SK-N-SH (cell line): ENCODE measurements around the gene ELAVL2.

Source experiments
- GATA2 ChIP-seq: sonication (generic); formaldehyde crosslinking; IDR thresholded peaks from 2 replicates; pipeline ENCODE4 v1.5.0; 2020; ENCODE audit warnings: mild to moderate bottlenecking, missing genetic modification reagents
- MXI1 ChIP-seq: IDR thresholded peaks from 2 replicates; pipeline ENCODE4 v1.6.1; 2012; ENCODE audit warnings: mild to moderate bottlenecking, low read depth, low read length, improper control_type of control experiment
- POLR2AphosphoS5 ChIP-seq: IDR thresholded peaks from 2 replicates; pipeline ENCODE4 v1.6.1; 2012; ENCODE audit warnings: low read depth, low read length
- RAD21 ChIP-seq: IDR thresholded peaks from 2 replicates; pipeline ENCODE4 v1.6.1; 2012; ENCODE audit warnings: mild to moderate bottlenecking, low read length
- RFX5 ChIP-seq: IDR thresholded peaks from 2 replicates; pipeline ENCODE4 v1.6.1; 2012; ENCODE audit warnings: mild to moderate bottlenecking, improper control_type of control experiment, low read length
- SMC3 ChIP-seq: IDR thresholded peaks from 2 replicates; pipeline ENCODE4 v1.6.1; 2012; ENCODE audit warnings: low read depth, low read length, improper control_type of control experiment
- TF ChIP-seq, protein P1 (sequence below): IDR thresholded peaks from 2 replicates; pipeline ENCODE4 v1.6.1; 2012; ENCODE audit warnings: mild to moderate bottlenecking, low read depth, low read length, moderate library complexity
- TF ChIP-seq, protein P2 (sequence below): fragments of 200-600 bp; sonication (generic); IDR thresholded peaks from 2 replicates; pipeline ENCODE4 v1.6.1; 2017; ENCODE audit warnings: antibody characterized with exemption, mild to moderate bottlenecking, moderate library complexity

DNA sequence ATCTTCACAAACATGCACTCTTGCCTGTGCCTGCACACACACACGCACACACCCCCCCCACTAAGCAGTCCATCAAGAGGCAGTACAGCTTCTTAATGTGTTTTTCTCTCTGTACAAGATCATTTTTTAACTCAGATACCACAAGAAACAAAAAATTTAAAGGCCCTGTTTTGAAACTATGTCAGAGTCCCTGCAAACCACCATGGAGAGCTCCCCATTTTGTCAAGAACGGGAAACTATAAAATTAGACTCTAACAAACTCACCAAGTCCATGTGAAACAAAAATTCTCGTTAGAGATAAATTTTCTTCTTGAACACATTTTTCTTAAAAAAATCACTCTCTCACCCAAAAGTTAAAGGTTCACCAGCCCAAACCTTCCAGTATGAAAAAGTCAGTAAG is 86.3 kb downstream of the ELAVL2 start:
- TF ChIP-seq, protein P1, sequence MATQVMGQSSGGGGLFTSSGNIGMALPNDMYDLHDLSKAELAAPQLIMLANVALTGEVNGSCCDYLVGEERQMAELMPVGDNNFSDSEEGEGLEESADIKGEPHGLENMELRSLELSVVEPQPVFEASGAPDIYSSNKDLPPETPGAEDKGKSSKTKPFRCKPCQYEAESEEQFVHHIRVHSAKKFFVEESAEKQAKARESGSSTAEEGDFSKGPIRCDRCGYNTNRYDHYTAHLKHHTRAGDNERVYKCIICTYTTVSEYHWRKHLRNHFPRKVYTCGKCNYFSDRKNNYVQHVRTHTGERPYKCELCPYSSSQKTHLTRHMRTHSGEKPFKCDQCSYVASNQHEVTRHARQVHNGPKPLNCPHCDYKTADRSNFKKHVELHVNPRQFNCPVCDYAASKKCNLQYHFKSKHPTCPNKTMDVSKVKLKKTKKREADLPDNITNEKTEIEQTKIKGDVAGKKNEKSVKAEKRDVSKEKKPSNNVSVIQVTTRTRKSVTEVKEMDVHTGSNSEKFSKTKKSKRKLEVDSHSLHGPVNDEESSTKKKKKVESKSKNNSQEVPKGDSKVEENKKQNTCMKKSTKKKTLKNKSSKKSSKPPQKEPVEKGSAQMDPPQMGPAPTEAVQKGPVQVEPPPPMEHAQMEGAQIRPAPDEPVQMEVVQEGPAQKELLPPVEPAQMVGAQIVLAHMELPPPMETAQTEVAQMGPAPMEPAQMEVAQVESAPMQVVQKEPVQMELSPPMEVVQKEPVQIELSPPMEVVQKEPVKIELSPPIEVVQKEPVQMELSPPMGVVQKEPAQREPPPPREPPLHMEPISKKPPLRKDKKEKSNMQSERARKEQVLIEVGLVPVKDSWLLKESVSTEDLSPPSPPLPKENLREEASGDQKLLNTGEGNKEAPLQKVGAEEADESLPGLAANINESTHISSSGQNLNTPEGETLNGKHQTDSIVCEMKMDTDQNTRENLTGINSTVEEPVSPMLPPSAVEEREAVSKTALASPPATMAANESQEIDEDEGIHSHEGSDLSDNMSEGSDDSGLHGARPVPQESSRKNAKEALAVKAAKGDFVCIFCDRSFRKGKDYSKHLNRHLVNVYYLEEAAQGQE: no peak
- TF ChIP-seq, protein P2, sequence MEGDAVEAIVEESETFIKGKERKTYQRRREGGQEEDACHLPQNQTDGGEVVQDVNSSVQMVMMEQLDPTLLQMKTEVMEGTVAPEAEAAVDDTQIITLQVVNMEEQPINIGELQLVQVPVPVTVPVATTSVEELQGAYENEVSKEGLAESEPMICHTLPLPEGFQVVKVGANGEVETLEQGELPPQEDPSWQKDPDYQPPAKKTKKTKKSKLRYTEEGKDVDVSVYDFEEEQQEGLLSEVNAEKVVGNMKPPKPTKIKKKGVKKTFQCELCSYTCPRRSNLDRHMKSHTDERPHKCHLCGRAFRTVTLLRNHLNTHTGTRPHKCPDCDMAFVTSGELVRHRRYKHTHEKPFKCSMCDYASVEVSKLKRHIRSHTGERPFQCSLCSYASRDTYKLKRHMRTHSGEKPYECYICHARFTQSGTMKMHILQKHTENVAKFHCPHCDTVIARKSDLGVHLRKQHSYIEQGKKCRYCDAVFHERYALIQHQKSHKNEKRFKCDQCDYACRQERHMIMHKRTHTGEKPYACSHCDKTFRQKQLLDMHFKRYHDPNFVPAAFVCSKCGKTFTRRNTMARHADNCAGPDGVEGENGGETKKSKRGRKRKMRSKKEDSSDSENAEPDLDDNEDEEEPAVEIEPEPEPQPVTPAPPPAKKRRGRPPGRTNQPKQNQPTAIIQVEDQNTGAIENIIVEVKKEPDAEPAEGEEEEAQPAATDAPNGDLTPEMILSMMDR: no peak
- TF ChIP-seq RFX5: no peak
- TF ChIP-seq GATA2 (CRISPR knock-in tag): no peak
- no peak for TF ChIP-seq POLR2AphosphoS5
- no peak for TF ChIP-seq SMC3
- TF ChIP-seq MXI1: no peak
- no peak for TF ChIP-seq RAD21
